HG03442 (cell line): ENCODE results near the gene GNGT2.

ENCODE experiments used
- ATAC-seq: cut with Tn5 transposase; IDR thresholded peaks from one replicate; pipeline ENCODE4 v1.9.1; 2021; ENCODE audit warnings: mild to moderate bottlenecking, moderate library complexity; ENCODE audit not compliant: unreplicated experiment

GNGT2 gene

DNA sequence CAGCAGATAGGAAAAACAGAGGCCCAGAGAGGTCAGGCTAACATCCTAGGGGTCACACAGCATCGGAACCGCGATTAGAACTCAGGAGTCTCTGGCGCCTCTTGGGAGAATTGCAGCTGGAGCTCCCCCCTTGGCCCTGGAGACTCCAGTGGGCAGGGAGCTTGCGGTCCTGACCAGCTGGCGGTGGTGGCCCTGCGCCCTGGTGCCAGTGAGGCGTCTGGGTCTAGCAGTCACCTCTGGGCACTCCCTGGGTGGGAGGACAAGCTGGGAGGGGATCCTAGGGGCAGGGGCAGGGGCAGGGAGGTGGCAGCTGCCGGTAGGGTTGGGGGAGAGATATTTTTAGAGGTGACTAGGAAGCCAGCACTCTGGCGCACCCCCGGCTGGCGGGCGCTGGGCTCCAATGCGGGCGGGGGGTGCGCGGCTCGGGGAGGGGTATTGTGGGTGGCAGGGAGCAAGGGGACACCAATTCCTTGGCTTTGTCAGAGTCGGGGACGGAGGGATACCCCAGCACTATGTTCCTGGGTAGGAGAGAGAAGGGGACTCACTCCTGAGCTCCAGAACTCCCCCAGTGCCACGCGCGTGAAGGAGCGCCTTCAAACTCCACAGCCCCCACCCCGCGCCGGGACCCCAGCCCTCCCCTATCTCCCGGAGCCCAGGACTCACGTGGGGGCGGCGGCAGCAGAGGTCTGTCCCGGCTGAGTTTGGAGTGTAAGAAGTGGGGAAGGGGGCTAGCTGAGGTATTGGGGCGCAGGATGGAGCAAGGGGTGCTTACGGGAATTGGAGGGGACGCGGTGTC, 19.6 kb upstream of the GNGT2 start:
- peak; percentile 9 for ATAC-seq

GRCh38 chr17:49229076-49229804, 18.9 kb upstream of the GNGT2 start:
- no peak for ATAC-seq

DNA sequence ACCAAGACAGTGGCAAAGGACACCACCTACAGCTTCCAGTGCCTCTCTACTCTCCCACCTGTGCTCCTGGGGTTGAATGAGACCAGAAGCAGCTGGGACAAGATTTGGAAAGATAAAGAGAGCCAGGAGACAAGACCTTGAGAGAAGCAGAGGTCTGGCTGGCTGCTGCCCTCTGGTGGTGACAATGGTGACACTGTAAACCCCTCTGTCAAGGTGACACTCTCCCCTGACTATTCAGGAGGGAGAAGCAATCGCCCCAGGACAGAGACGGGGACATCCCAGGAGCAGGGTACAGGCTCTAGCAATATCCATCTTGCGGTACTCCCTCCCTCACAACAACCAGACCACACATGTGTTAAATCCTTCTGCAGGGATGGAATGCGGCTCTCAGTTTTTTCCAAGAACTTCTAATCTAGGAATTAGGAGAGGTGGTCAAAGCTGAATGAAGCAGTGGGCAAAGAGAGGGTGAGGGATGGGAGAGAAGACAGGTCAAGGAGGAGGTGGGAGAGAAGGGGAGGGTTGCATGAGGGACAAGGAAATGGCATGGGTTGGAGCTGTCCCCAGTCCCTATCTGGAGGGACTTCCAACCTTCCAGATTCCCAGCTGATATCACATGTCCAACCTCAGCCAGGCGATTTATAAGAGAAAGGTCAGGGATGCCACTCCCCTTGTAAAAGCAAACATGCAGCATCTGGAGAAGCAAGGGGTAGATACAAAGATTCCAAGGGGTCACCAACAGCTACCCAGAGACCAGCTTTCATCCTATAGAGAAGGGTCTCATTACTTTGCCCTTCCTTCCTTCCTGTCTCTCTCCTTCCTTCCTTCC, 17.3 kb upstream of the GNGT2 start:
- no peak for ATAC-seq

DNA sequence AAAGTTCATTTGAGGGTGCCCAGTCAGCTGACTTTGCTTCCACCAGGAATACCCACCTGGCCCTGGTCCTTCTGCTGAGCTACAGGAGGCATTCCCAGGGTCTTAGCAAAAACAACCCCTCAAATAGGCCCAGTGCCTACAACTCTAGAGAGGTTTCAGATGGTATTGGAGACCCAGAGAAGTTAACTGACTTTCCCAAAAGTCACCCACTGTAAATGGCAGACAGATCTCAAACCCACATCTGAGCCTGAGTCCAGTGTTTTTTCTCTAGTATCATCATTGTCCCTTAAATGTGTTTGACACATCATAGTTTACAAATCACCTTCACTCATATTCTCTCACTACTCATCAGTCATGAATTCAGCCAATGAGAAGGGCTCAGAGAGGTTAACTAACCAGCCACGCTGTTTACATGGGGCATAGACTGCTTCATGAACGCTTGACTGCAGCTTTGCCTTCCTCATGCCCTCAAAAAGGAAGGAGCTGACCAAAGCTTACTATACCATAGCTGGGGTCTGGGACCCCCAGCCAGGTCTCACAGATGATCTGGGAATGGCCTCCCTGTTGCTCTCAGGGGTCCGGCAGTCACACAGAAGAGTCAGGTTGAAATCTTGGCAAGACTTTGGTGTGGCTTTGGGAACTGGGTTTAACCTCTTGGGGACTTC, 16.5 kb upstream of the GNGT2 start:
- no peak for ATAC-seq

DNA sequence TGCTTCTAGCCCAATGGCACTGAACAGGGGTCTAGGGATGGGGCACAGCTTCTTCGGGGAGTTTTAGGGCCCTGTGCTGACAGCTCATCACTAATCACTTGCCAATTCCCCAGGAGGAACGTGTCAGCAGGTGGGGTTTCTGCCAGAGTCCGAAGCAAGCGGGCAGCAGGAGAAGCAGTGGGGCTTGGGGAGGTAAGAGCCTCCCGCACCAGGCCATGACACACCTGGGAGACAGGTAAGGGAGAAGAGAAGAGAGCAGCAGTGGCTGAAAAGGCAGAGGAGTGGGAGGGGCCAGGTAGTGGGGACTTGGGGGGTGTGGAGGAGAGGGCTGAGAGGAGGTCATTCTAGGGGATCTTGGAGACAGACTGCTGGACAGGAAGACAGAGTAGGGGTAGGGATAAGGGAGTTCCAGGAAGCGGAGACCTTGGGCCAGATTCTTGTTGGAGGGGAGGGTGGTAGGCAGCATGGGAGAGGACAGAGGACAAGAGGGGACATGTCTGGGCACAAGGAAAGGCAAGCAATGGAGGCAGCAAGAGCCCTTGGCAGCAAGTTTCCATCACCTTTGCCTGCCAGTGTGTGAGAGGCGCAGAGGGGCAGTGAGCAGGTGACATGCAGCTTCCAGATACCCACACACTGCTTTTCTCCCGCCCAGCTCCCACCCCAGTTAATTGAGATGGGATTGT, 15.3 kb upstream of the GNGT2 start:
- no peak for ATAC-seq

DNA sequence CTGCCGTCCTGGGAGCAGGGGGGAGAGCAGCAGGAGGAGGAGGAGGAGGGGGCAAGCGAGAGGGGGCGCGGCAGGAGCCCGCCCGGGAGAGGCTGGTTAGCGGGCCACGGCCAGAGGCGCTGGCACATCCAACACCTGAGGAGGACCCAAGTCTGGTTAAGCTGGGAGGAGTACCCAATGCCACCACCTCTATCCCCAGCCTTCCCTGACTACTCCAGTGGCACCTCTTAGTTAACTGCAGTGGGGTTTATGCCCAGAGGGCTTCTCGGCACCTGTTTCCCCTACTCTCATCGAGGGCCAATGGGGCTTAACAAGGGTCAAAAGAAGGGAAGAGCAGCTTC, 14.6 kb upstream of the GNGT2 start:
- ATAC-seq, result no peak

DNA sequence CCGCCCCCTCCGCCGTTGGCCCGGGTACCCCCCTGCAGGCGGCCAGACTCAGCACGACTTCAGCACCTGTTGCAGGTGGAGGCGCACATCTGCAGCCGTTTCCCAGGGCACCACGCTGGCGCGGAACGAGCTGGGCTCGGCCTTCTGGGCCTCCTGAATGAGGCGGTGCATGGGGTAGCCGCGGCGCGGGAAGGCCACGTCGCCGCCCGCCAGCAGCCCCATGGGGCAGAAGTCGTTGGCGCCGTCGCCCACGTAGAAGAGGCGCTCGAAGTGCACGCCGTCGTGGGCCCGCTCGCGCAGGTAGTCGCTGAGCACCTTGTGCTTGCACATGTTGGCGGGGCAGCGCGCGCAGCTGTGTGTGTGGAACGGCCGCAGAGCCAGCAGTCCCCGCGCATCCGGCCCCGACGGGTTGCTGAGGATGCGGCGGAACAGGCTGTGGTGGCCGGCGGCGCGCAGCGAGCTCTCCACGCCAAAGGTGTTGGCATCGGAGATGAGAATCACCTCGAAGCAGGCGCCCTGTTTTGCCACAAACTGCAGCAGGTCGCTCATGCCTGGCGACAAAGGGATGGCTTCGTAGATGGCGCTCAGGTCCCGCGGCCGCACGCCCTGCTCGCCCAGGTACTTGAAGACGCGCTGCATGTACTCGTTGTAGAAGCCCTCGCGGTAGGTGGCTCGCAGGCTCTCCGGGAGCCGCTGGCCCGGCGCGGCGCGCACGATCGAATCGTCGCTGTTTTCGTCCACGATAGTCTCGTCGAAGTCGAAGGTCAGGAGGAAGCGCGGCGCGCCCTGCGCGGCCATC, 14.0 kb upstream of the GNGT2 start:
- ATAC-seq, result no peak

GRCh38 chr17:49223517-49224197, 13.3 kb upstream of the GNGT2 start:
- no peak for ATAC-seq

DNA sequence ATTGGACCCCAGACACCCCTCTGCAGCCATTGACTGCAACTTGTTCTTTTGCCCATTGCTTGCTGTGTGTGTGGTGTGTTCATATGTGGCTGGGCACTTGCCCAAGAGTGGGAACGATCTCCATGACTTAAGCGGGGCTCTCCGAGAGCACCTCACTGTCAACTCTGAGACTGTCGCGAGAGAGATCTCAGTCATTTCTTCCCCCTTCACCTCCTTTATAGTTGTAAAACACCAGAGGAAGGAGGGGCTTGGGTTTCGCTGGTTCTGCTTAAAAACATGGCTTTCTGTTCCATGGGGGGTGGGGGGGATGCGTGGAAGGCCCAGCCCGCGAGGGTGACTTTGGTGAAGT, 12.8 kb upstream of the GNGT2 start:
- no peak for ATAC-seq

GRCh38 chr17:49219987-49220386, 9.6 kb upstream of the GNGT2 start:
- ATAC-seq, result no peak

- ATAC-seq, result no peak
Measured at GRCh38 chr17:49218941-49219913, 8.9 kb upstream of the GNGT2 start.

- peak; percentile 59 for ATAC-seq
Measured at GRCh38 chr17:49217651-49218413, 7.5 kb upstream of the GNGT2 start.

DNA sequence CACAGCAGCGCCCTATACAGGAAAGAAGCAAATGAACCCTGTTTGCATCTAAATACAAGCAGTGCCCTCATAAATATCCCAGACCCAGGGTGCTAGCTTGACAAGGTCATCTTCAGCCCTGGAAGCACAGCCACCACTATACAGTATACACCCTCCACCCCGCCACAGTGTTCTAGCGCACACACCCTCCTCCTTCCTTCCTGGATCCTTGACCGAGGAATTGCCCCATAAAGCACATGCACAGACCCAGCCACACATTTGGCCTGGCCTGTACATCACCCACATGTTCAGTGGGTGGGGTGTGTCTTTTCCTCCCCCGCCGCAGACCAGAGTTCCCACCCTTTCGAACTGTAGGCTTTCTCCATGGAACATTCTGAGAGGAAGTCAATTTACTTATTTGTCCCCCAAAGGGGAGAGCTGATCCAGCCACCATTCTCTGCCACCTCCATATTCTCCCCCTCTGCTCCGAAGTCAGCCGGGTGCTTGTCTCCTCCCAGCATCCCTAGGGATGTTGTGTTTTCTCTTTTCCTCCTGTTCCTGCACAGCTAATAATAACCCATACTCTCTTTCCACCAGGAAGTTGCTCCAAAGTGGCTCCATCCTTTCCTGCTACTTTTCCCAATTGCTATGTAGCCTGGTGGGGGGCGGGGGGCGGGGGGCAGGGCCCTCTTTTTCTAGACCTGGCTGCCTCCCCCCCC, 6.7 kb upstream of the GNGT2 start:
- no peak for ATAC-seq

- ATAC-seq, result no peak
Measured at GRCh38 chr17:49216482-49216881, 6.1 kb upstream of the GNGT2 start.

DNA sequence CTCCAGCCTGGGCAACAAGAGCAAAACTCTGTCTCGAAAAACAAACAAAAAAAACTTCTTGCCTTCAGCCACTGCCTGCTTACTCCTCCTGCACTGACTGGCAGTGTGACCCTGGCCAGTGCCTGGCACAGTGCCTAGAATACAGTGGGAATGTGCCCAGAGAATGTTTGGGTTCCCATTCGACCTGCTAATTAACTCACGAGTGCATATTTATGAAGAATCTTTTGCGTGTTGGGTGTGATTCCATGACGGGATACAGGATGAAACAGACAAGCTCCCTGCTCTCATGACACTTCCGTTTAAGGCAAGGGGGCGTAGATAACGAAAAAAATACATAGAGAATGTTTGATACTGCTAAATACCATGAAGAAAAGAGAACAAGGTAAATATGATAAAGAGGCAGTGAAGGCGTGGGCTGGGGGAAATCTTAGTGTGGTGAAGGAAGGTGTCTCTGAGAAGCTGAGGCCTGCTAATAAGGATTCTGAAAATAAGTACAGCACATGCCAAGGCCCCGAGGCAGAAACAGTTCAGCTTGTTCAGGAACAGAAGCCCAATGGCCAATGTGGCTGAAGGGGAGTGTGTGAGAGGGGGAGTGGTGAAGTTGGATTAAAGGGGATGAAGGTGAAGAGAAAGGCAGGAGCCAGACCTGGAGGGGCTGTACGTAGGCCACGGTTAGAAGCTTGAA, 4.4 kb upstream of the GNGT2 start:
- ATAC-seq, result no peak

- no peak for ATAC-seq
Measured at GRCh38 chr17:49213847-49214246, 3.5 kb upstream of the GNGT2 start.
